HK-2 (cell line): ENCODE results near the gene CEMP1.

Source experiments
- DNase-seq: peaks from one replicate; pipeline ENCODE4 v3.0.0-alpha.2; 2018; ENCODE audit not compliant: unreplicated experiment

CEMP1 gene

GRCh38 chr16:2486645-2487516 is 44.3 kb downstream of the CEMP1 start:
- DNase-seq, result peak; percentile 49

GRCh38 chr16:2485811-2486507 is 45.2 kb downstream of the CEMP1 start:
- DNase-seq, result no peak

DNA sequence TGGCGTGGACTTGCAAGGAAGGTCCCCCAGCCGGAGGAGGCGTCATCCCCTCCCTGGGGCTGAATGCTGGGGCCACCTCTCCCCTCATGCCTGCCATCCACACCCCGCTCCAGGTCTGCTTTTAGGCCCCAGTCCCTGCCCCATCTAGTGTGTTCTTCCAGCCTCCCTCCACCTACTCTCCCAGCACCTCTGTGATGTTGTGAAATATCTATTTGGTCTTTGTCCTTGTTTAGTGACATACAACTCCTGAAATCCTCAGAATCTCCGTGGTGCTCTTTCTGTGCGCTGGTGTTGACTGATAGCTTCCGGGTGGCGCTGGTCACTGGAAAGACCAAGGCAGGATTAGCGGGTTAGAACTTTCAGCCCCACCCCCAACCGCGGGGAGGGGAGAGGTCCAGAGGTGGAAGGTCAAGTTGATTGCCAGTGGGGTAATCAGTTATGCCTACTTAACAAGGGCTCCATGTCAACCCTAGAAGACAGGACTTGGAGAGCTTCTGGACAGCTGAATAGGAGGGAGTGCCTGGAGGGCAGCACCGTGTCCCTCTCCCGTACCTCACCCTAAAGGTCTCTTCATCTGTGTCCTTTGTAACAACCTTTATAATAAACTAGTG is 46.2 kb downstream of the CEMP1 start:
- no peak for DNase-seq

- DNase-seq, result no peak
Observed at GRCh38 chr16:2483939-2484897, 47.0 kb downstream of the CEMP1 start.

GRCh38 chr16:2482708-2483534 is 48.3 kb downstream of the CEMP1 start:
- DNase-seq, result no peak

DNA sequence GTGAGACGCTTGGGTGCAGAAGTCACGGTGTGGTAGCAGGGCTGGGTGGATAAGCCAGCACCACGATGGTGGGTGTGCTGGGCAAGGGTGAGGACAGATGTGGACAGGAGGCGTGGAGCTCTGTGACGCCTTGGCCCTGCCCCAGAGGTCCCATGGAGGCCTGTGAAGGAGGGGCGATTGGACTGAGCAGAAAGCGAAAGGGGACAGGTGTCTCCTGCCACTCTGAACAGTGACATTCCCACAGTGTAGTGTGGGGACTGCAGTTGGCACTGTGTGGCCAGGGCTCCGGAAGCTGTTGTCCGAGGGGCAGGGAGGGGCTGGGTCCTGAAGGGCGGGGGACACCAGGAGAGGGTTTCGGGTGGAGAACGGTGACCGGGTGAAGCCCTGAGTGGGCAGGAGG is 49.0 kb downstream of the CEMP1 start:
- DNase-seq, result no peak

- no peak for DNase-seq
Observed at GRCh38 chr16:2481676-2482075, 49.5 kb downstream of the CEMP1 start.

- no peak for DNase-seq
Observed at GRCh38 chr16:2480948-2481347, 50.3 kb downstream of the CEMP1 start.
